Uterus (tissue), 2 donors: ENCODE results near the gene SEH1L.

ENCODE experiments used
- CTCF ChIP-seq, 4 experiments: fragments of 200-600 bp in 2 of 4; fragments of 450-650 bp in 2 of 4; sonication (generic) in 2 of 4; IDR thresholded peaks; one replicate each; pipeline ENCODE4 v1.5.1; 2016 to 2019; ENCODE audit warnings: antibody characterized with exemption in 4 of 4, mild to moderate bottlenecking in 2 of 4, moderate library complexity in 1 of 4
- POLR2A ChIP-seq, 2 donors: fragments of 450-650 bp; IDR thresholded peaks; one replicate each; pipeline ENCODE4 v1.6.1; 2016; ENCODE audit warnings: antibody characterized with exemption in 2 of 2, mild to moderate bottlenecking in 1 of 2, moderate library complexity in 1 of 2

- TF ChIP-seq POLR2A (IDR thresholded peaks at IDR 0.05) (no peak), CTCF (IDR thresholded peaks at IDR 0.05) (no peak)
These were observed 17.4 kb upstream of the SEH1L start for GRCh38 chr18:12930376-12930775.
